RWPE1 (cell line): ENCODE data around the gene ZNF783.

ENCODE experiments used
- CTCF ChIA-PET: fragments of 350-600 bp; sonication (Branson Sonifier 250); formaldehyde crosslinking; extraction: SDS; loops from one replicate; lab custom pipeline; 2021; lab: Yijun Ruan, JAX
- POLR2A ChIA-PET: fragments of 400-600 bp; formaldehyde crosslinking; extraction: SDS; loops from one replicate; lab custom pipeline; 2020; ENCODE audit warnings: antibody characterized with exemption; ENCODE audit not compliant: low non-redundant PET; lab: Yijun Ruan, JAX
- DNase-seq: peaks from one replicate; pipeline ENCODE4 v3.0.0; 2012; ENCODE audit warnings: low spot score
- H3K27ac ChIP-seq: fragments of 450-650 bp; 2 replicates; pipeline ENCODE4 v1.5.1; 2017
- CTCF ChIP-seq: fragments of 450-650 bp; conservative IDR thresholded peaks from 2 replicates; pipeline ENCODE4 v1.5.1; 2017; ENCODE audit warnings: low read depth, mild to moderate bottlenecking

ZNF783 gene

DNA sequence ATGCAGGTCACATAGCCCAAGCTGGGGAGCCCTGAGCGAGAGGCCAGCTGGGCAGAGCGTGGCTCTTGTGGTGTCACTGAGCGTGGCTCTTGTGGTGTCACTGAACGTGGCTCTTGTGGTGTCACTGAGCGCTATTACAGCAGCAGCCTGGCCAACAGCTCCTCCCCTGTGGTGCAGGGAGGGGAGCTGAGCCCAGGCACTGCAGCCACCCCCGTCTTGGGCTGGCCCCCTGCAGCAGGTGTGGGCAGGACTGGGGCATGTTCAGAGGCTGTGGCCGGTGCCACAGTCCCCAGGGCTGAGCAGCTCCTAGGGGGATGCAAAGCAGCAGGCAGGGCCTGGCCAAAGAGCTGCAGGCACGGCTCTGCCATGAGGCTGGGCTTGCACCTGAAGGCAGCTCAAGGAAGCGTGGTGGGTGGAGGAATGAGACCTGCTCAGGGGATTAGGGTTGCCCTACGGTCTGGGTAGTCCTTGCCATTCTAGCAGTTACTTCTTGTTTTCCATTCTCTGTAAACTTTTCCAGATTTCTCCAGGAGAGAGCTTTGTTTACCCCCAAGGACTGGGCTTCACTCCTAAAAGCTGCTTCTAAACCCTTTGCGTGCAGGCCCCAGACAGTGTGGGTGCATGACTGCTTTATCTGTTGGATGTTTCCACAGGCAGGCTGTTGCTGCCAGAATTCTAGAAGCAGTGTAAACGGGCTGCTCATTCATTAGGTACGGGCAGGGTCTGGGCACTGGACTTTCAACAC is 29.2 kb downstream of the ZNF783 start:
- no peak for DNase-seq
- no peak for TF ChIP-seq CTCF
- no peak overlapping the region for H3K27ac ChIP-seq
- CTCF ChIA-PET, result interaction anchor here (0.6 kb wide), 3 partner anchors 24 to 222 kb away, joined by 3 to 7 read pairs (median 4); no protein-coding TSS in a partner anchor
- POLR2A ChIA-PET, result no interaction called here

DNA sequence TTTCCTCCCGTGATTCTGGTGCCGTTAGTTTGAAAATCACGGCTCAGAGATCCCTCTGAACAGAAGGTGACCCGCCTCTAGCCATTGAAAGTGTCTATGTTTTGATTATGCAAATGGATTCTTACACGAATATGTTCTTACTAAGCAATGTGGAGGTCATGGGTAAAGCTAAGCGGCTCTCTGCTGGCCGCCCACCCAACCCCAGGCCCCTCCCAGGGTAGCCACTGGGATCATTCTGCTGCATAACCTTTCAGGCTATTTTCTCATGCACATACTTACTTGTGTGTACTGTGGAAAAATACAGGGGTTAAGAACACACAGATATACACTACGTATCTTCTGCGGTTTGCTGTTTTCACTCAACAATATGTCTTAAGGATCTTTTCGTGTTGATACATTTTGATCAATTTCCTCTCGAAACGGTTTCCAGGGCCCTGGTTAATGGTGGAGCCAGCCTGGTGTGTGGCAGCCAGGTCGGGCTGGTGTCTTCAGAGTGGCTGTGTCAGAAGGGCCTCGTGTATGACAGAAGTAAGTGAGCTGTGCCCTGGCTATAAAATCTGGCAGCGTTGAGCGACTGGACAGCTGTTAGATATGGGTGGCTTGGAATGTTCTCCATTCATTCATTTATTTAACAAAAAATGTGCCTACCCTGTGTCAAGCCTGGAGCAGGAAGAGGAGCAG is 29.9 kb downstream of the ZNF783 start:
- no peak overlapping the region for H3K27ac ChIP-seq
- ChIA-PET POLR2A (no interaction called here), CTCF (interaction anchor here (0.6 kb wide), 1 partner anchor 25 kb away, joined by 4 read pairs; no protein-coding TSS in a partner anchor)
- TF ChIP-seq CTCF, result no peak
- no peak for DNase-seq

DNA sequence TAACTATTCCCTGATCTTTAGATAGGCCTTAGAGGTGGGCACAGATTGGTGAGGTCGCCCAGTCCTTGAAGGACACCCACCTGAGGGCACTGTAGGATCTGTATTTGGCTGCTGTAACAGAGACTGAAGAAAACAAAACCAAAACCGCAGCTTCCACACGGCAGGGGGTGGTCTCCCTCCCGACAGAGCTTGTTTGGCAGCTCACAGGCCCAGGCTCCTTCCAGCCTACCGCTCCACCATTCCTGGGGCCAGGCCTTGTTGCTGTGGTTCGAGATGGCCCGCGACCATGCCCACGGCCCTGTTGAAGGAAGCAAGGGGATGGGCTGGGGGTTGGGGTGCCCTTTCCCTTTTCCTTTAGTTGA is 30.4 kb downstream of the ZNF783 start:
- ChIA-PET POLR2A (no interaction called here), CTCF (no interaction called here)
- H3K27ac ChIP-seq, result no peak overlapping the region
- no peak for TF ChIP-seq CTCF
- no peak for DNase-seq

- no peak for TF ChIP-seq CTCF
- ChIA-PET POLR2A (no interaction called here), CTCF (no interaction called here)
- H3K27ac ChIP-seq, result no peak overlapping the region
- DNase-seq, result no peak
These were observed 31.3 kb downstream of the ZNF783 start for GRCh38 chr7:149293338-149293737.

DNA sequence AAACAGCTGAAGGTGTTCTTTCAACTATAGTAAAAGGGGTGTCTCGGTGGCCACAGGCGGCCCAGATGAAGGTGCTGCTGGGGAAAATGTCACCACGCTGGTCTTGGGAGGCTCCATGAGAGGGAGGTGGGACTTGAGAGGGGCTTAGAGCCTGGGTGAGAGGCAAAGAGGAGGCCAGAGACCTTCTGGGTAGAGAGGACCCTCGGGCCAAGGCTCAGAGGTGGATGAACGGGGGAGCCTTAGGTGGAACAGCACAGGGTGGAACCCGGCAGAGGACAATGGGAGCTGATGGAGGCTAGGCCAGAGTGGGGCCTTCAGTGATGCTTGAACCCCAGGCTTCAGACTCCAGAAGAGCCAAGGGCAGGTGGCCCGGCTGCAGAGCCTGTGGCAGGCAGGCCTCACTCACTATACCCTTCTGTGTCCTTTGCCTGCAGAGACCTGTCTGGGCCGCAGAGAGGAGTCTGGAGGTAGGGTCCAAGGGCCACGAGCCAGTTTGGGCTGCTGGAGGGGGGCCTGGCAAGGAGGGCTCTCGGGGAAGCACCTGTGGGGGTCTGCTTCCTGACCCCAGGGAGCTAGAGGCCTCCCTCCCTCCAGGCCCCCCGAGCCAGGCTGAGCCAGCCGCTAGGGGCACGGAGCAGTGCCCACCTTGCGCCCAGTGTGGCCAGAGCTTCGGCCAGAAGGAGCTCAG is 32.1 kb downstream of the ZNF783 start:
- TF ChIP-seq CTCF, result no peak
- POLR2A ChIA-PET, result no interaction called here
- CTCF ChIA-PET, result interaction anchor here (0.6 kb wide), 1 partner anchor 202 kb away, joined by 3 read pairs; no protein-coding TSS in a partner anchor
- DNase-seq, result no peak
- no peak overlapping the region for H3K27ac ChIP-seq
